ENCODE results near the gene C6orf118. TPM values are rescaled to one million over a fixed set of nuclear protein-coding genes. Genes with fewer than 3 reads are reported as not detected.

The C6orf118 gene
- 0.13 to 0.36 TPM (median 0.15 TPM) in 5 replicates for total RNA-seq (2022; extraction: Qiagen RNA extraction)

DNA sequence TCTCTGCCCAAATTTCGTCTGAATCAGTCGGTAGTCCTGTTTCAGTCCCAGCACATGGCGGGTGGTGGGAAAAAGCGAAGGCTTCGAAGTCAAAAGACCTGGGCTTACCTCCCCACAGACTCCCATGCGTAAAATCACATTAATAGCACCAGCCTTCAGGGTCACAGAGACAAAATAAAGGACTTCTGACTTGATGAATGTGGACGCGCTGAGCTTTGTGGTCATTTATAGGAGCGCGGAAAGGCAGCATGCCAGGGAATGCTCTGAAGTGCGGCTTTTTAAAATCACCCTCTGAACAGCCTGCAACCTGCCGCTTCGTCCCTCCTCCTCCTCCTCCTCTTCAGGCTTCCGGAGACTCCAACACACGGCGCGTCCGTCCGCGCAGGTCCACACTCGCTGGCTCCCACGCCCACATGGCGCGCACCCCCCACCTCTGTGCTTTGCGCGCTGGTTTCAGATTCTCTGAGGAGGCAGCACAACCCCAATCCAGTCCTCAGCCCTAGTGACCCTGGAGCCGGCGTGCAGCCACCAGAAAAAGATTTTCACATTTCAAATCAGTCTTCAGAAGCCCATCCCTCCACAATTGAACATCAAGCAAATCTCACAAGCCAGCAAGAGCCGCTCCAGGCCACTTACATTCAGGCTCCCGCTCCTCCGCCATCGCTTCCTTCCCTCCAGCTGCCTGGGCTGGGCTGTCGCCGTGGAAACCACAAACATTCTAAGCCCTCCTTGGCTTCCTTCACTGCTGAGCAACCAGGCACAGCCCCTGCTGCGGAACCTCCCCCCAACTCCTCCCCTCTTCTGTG, at the start of gene C6orf118:
TSS of gene C6orf118 (minus strand) at position 680 of the 806 bp plus-strand sequence. CDS start at position 661, 19 bp downstream.

Measured in A549 treated with Hydrocortisone at 1 μM for 4 hours (cell line).